ENCODE measurements around the gene OAT.
A peak's percentile ranks its signal among the peaks of the same experiment; 100 is the strongest.

OAT gene

GRCh38 chr10:124354411-124355382, 64.0 kb downstream of the OAT start:
- DNase-seq (ENCODE audit: low read depth in 4 of 4, low spot score in 1 of 4), result peak in 2 of 4 experiments; percentile 19 to 22

- no peak for DNase-seq (ENCODE audit: low read depth in 4 of 4, low spot score in 1 of 4)
Measured at GRCh38 chr10:124353896-124354295, 64.8 kb downstream of the OAT start.

DNA sequence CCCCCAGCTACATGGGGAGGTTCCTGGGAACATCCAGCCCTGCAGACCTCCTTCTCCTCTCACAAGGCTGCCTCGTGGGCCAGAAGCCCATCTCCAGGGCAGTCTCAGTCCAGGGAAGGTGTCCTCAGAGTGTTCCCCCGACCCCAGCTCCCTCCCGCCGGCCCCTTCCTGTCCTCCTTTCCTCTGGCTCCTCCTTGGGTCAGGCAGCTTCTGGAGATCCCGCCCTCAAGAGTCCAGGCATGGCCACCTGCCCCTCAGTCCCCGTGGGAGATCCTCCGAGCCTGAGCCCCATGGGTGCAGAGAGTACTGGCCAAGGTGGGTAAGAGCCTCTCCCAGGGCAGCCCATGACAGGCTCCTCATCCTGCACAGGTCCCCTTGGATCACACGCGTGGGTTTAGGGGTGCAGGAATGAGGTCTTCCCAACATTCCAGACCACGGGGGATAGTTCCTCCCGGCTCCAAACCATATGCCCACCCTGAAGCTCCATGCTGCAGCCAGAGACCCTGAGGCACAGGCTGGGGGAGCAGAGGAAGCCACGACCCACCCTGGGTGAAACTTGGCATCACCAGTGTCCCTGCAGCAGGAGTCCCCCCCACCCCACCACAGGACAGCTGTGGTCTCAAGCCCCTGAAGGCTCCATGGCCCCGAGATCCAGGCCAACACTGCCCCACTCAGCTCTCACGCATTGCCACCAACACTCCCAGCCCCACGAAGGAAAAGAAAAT, 65.5 kb downstream of the OAT start:
- no peak for DNase-seq (ENCODE audit: low read depth in 4 of 4, low spot score in 1 of 4)

DNA sequence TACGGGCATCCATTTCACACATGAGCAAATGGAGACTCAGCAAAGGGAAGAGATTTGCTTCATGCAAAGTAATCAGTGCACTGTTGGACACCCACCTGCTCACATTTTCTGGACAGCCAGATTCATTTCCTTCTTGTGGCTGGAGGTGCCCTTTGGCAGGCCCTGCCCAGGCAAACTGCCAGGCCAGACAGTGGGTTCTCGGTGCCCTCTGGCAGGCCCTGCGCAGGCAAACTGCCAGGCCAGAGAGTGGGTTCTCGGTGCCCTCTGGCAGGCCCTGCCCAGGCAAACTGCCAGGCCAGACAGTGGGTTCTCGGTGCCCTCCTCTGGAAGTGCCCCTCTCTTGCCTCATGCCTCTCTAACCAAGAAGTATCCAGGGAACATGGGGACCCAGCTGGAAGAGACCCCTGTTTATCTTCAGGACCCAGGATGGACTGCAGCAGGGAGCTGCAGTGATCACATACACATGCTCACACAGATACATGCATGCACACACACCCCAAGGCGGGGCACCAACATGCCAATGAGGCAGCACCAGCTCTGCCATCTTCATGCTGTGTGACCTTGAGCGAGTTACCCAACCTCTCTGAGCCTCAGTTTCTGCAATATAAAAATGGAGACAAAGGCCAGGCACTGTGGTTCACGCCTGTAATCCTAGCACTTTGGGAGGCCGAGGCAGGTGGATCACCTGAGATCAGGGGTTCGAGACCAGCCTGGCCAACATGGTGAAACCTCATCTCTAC, 67.1 kb downstream of the OAT start:
- no peak for DNase-seq (ENCODE audit: low read depth in 4 of 4, low spot score in 1 of 4)

DNA sequence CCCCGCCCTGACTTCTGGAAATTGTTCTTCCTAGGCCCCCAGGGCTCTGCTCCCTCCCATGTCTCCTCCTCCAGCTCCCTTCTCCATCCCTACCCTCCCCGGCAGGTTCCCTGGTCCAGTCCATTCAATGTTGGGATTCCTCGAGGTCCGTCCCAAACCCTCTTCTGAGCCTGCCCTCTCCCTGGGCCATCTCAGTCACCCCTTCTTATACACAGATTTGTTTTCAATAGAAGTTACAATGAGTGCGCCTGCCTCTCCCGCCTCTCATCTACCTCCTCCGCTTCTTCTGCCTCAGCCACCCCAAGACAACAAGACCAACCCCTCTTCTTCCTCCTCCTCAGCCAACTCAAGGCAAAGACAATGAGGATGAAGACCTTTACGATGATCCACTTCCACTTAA, 67.9 kb downstream of the OAT start:
- DNase-seq (ENCODE audit: low read depth in 4 of 4, low spot score in 1 of 4), result no peak

GRCh38 chr10:124349996-124350280, 68.8 kb downstream of the OAT start:
- no peak for DNase-seq (ENCODE audit: low read depth in 4 of 4, low spot score in 1 of 4)

GRCh38 chr10:124349231-124349995, 69.3 kb downstream of the OAT start:
- DNase-seq (ENCODE audit: low read depth in 4 of 4, low spot score in 1 of 4), result no peak

DNA sequence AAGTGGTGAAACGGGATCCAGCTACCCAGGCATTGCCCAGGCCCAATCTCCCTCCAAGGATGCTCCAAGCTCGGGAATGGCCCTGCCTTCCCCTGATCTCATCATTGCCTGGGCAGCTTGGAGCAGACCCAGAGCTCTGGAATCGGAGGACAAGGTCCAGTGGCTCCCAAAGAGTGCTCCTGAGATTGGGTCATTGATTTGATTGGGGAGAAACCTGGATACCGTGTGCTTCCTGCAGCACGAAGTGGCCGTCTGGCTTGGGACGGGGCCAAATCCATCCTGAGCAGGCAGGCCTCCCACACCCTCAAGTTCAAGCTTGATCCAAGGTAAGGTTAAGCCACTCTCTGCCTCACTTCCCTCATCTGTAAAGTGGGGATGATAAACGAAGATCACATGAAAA, 69.9 kb downstream of the OAT start:
- no peak for DNase-seq (ENCODE audit: low read depth in 4 of 4, low spot score in 1 of 4)

DNA sequence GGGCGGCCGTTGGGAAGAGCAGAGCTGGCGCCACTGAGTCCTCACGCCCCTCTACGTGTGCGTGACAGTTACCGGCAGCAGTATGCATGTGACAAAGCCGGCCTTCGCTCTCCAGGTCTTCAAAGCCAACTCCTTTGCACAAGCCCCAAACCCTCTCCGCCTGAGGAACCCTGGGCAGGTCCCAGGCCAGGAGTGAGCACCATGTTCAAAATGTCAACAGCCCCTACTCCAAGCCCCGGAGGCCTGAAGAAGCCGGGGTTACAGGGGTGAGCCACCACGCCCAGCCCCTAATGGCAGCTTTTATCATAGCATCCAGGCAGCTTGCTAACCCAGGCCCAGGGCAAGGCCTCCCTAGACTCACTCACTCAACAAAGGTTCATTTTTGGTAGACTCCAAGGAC, 70.8 kb downstream of the OAT start:
- no peak for DNase-seq (ENCODE audit: low read depth in 4 of 4, low spot score in 1 of 4)
